H1 (cell line): ENCODE data around the gene NHLH1. TPM values are rescaled to one million over a fixed set of nuclear protein-coding genes. Genes with fewer than 3 reads are reported as not detected.

Source experiments
- CTCF ChIA-PET: fragments of 300-600 bp; sonication (Branson Sonifier 250); formaldehyde crosslinking; loops from one replicate; lab custom pipeline; 2021; ENCODE audit not compliant: partially characterized antibody; lab: Charles Lee
- POLR2A ChIA-PET: fragments of 300-600 bp; sonication (Branson Sonifier 250); formaldehyde crosslinking; loops from one replicate; lab custom pipeline; 2021; ENCODE audit warnings: inconsistent platforms; ENCODE audit not compliant: partially characterized antibody; lab: Charles Lee
- DNase-seq, 2 experiments: peaks; one replicate each; pipeline versions ENCODE4 v3.0.0 to v3.0.0-alpha.2; 2010 to 2022; ENCODE audit warnings: low spot score in 2 of 2, low read depth in 1 of 2, mixed read lengths in 1 of 2
- FAIRE-seq: peaks from 2 replicates; lab custom pipeline; 2011; peaks lifted over from hg19 to GRCh38; lab: Jason Lieb, UNC
- H2AFZ ChIP-seq: 2 replicates; pipeline ENCODE4 v1.8.1; 2012; ENCODE audit warnings: low read length, inconsistent platforms
- H2AK5ac ChIP-seq: 2 replicates; pipeline ENCODE4 v1.6.1; 2013; ENCODE audit warnings: low read depth, low read length
- H2BK120ac ChIP-seq: replicated peaks from 2 replicates; pipeline ENCODE3; 2013; ENCODE audit warnings: low read depth, low read length, inconsistent platforms
- H2BK12ac ChIP-seq: 2 replicates; pipeline ENCODE4 v1.6.1; 2013; ENCODE audit warnings: low read depth, low read length
- H2BK15ac ChIP-seq: 2 replicates; pipeline ENCODE4 v1.6.1; 2013; ENCODE audit warnings: low read length
- H2BK20ac ChIP-seq: 2 replicates; pipeline ENCODE4 v1.6.1; 2013; ENCODE audit warnings: low read length
- H2BK5ac ChIP-seq: 2 replicates; pipeline ENCODE4 v1.6.1; 2013; ENCODE audit warnings: low read depth, low read length
- H3K14ac ChIP-seq: 2 replicates; pipeline ENCODE4 v1.6.1; 2013; ENCODE audit warnings: inconsistent platforms; ENCODE audit not compliant: insufficient read length
- H3K18ac ChIP-seq: 2 replicates; pipeline ENCODE4 v1.6.1; 2013; ENCODE audit warnings: low read length; ENCODE audit errors: extremely low read depth
- H3K23ac ChIP-seq: 2 replicates; pipeline ENCODE4 v1.6.1; 2013; ENCODE audit warnings: inconsistent platforms; ENCODE audit not compliant: insufficient read length
- H3K23me2 ChIP-seq: 2 replicates; pipeline ENCODE4 v1.6.1; 2013; ENCODE audit warnings: low read depth, low read length
- H3K27ac ChIP-seq: 2 replicates; pipeline ENCODE4 v1.6.1; 2011; ENCODE audit warnings: low read depth, low read length, inconsistent platforms
- H3K27me3 ChIP-seq, 4 experiments: replicated peaks in 1 of 4; 1 replicate in 1 of 4; 2 replicates in 3 of 4; pipeline versions ENCODE4 v1.6.1 to v1.8.1; 2011 to 2013; ENCODE audit warnings: low read length in 3 of 4, mild to moderate bottlenecking in 3 of 4, inconsistent platforms in 2 of 4, mixed read lengths in 2 of 4, moderate library complexity in 1 of 4; ENCODE audit not compliant: control insufficient read depth in 3 of 4, insufficient read depth in 3 of 4; ENCODE audit errors: extremely low read depth in 1 of 4
- H3K36me3 ChIP-seq, 4 experiments: 2 replicates each; pipeline versions ENCODE4 v1.6.1 to v1.8.1; 2011 to 2013; ENCODE audit warnings: mild to moderate bottlenecking in 4 of 4, low read length in 3 of 4, moderate library complexity in 2 of 4, control low read depth in 1 of 4, inconsistent platforms in 1 of 4; ENCODE audit not compliant: insufficient read depth in 4 of 4, control insufficient read depth in 2 of 4
- H3K4ac ChIP-seq: replicated peaks from 2 replicates; pipeline ENCODE3; 2013; ENCODE audit warnings: low read length, low read depth, mixed read lengths, inconsistent platforms; ENCODE audit not compliant: insufficient read length
- H3K4me1 ChIP-seq, 4 experiments: replicated peaks in 1 of 4; 1 replicate in 1 of 4; 2 replicates in 3 of 4; pipeline versions ENCODE4 v1.6.1 to v1.8.1; 2011 to 2013; ENCODE audit warnings: low read length in 3 of 4, inconsistent platforms in 2 of 4, mixed read lengths in 1 of 4; ENCODE audit not compliant: insufficient read depth in 4 of 4, control insufficient read depth in 3 of 4
- H3K4me2 ChIP-seq, 2 experiments: 2 replicates each; pipeline versions ENCODE4 v1.6.1 to v1.8.1; 2011 to 2013; ENCODE audit warnings: low read depth in 2 of 2, low read length in 2 of 2, control low read depth in 1 of 2, inconsistent platforms in 1 of 2, mild to moderate bottlenecking in 1 of 2; ENCODE audit not compliant: insufficient read depth in 1 of 2
- H3K4me3 ChIP-seq, 4 experiments: fragments of 200-600, 300-600 bp in 1 of 4; sonication (generic), shearing (Covaris generic), sonication (Bioruptor Twin) in 1 of 4; 2 replicates each; pipeline versions ENCODE4 v1.5.1 to v1.8.1; 2011 to 2016; ENCODE audit warnings: low read length in 4 of 4, low read depth in 3 of 4, control low read depth in 2 of 4, inconsistent platforms in 2 of 4, mild to moderate bottlenecking in 2 of 4, mixed read lengths in 1 of 4, moderate library complexity in 1 of 4; ENCODE audit not compliant: insufficient read depth in 2 of 4; ENCODE audit errors: extremely low read depth in 1 of 4
- H3K56ac ChIP-seq: replicated peaks from 2 replicates; pipeline ENCODE3; 2013; ENCODE audit warnings: low read depth, mild to moderate bottlenecking, mixed read lengths, low read length, inconsistent platforms; ENCODE audit not compliant: insufficient read length
- H3K79me1 ChIP-seq: 2 replicates; pipeline ENCODE4 v1.6.1; 2013; ENCODE audit warnings: low read depth, low read length, control low read depth
- H3K79me2 ChIP-seq, 2 experiments: 2 replicates each; pipeline versions ENCODE4 v1.6.1 to v1.8.1; 2012 to 2013; ENCODE audit warnings: low read length in 2 of 2, mild to moderate bottlenecking in 2 of 2, inconsistent platforms in 1 of 2; ENCODE audit not compliant: insufficient read depth in 2 of 2, control insufficient read depth in 1 of 2
- H3K9ac ChIP-seq, 4 experiments: replicated peaks in 1 of 4; 1 replicate in 1 of 4; 2 replicates in 3 of 4; pipeline versions ENCODE4 v1.6.1 to v1.8.1; 2011 to 2013; ENCODE audit warnings: low read depth in 3 of 4, low read length in 3 of 4, control low read depth in 2 of 4, mild to moderate bottlenecking in 2 of 4, moderate library complexity in 2 of 4, inconsistent platforms in 1 of 4; ENCODE audit errors: extremely low read depth in 1 of 4
- H3K9me3 ChIP-seq, 2 experiments: 2 replicates each; pipeline versions ENCODE4 v1.6.1 to v1.8.1; 2012 to 2013; ENCODE audit warnings: mild to moderate bottlenecking in 2 of 2, moderate library complexity in 2 of 2, control low read depth in 1 of 2, inconsistent platforms in 1 of 2, low read depth in 1 of 2, low read length in 1 of 2, mixed read lengths in 1 of 2; ENCODE audit not compliant: insufficient read depth in 2 of 2
- H4K20me1 ChIP-seq, 2 experiments: replicated peaks in 1 of 2; 2 replicates each; pipeline versions ENCODE3 to v1.8.1; 2011 to 2013; ENCODE audit warnings: inconsistent platforms in 2 of 2, low read length in 2 of 2, mild to moderate bottlenecking in 1 of 2; ENCODE audit not compliant: insufficient read depth in 2 of 2, control insufficient read depth in 1 of 2
- H4K5ac ChIP-seq: 2 replicates; pipeline ENCODE4 v1.6.1; 2013; ENCODE audit warnings: low read length, low read depth, mixed read lengths, inconsistent platforms; ENCODE audit not compliant: insufficient read length
- H4K8ac ChIP-seq: 2 replicates; pipeline ENCODE4 v1.8.0; 2013; ENCODE audit warnings: mild to moderate bottlenecking, moderate library complexity, low read length, inconsistent platforms; ENCODE audit not compliant: insufficient read depth; ENCODE audit errors: extremely low read depth
- H4K91ac ChIP-seq: replicated peaks from 2 replicates; pipeline ENCODE3; 2013; ENCODE audit warnings: low read length, mixed read lengths, inconsistent platforms; ENCODE audit not compliant: insufficient read length
- CBX8 ChIP-seq: fragments of 300-800, 300-1000 bp; sonication (generic); IDR thresholded peaks from 2 replicates; pipeline ENCODE4 v1.7.1; 2016; ENCODE audit warnings: low read depth, low read length, borderline replicate concordance
- CHD1 ChIP-seq: IDR thresholded peaks from 2 replicates; pipeline ENCODE4 v1.6.1; 2012; ENCODE audit warnings: low read depth, low read length, improper control_type of control experiment
- CHD2 ChIP-seq: IDR thresholded peaks from 2 replicates; pipeline ENCODE4 v1.6.1; 2012; ENCODE audit warnings: low read length, improper control_type of control experiment
- CTCF ChIP-seq, 3 experiments: IDR thresholded peaks; 1 replicate in 2 of 3; 2 replicates in 1 of 3; pipeline versions ENCODE4 v1.5.1 to v1.6.1; 2011; ENCODE audit warnings: low read length in 3 of 3, mild to moderate bottlenecking in 3 of 3, inconsistent platforms in 2 of 3, low read depth in 1 of 3, moderate library complexity in 1 of 3; ENCODE audit not compliant: insufficient read depth in 1 of 3; ENCODE audit errors: control extremely low read depth in 1 of 3
- GTF2F1 ChIP-seq: IDR thresholded peaks from 2 replicates; pipeline ENCODE4 v1.6.1; 2012; ENCODE audit warnings: low read depth, low read length, improper control_type of control experiment, borderline replicate concordance
- JUN ChIP-seq: IDR thresholded peaks from 2 replicates; pipeline ENCODE4 v1.6.1; 2011; ENCODE audit warnings: low read depth, mild to moderate bottlenecking, improper control_type of control experiment, low read length
- SP1 ChIP-seq: IDR thresholded peaks from 2 replicates; pipeline ENCODE4 v1.6.1; 2011; ENCODE audit warnings: low read depth, low read length
- SRF ChIP-seq: IDR thresholded peaks from 2 replicates; pipeline ENCODE4 v1.6.1; 2011; ENCODE audit warnings: mild to moderate bottlenecking, low read depth, low read length, moderate library complexity
- SUZ12 ChIP-seq: fragments of 200-600 bp; sonication (generic); IDR thresholded peaks from 2 replicates; pipeline ENCODE4 v1.6.1; 2012; ENCODE audit warnings: mild to moderate bottlenecking, inconsistent platforms, low read length, moderate library complexity, mixed read lengths
- TCF12 ChIP-seq: IDR thresholded peaks from 2 replicates; pipeline ENCODE4 v1.6.1; 2011; ENCODE audit warnings: low read depth, mild to moderate bottlenecking, low read length
- WGBS, 2 experiments: shearing (Covaris generic) in 1 of 2; methylation state at CpG; one replicate each; pipeline versions ENCODE4 v1.1.6 to v1.1.7; 2013 to 2015; ENCODE audit warnings: low lambda C conversion rate in 2 of 2, mixed read lengths in 2 of 2, inconsistent platforms in 1 of 2, low coverage in 1 of 2, missing lambda C conversion rate in 1 of 2; ENCODE audit not compliant: insufficient replicate concordance in 2 of 2, insufficient coverage in 1 of 2, insufficient read length in 1 of 2; ENCODE audit errors: extremely low coverage in 1 of 2, missing lambda C conversion rate in 1 of 2; 5-methylcytosine and 5-hydroxymethylcytosine counted together
- polyA plus RNA-seq, 7 experiments: library from polyadenylated mRNA; depleted of rRNA in 3 of 7; stranded (reverse) in 5 of 7; unstranded in 2 of 7; fragments of >200 nt in 5 of 7; fragments of 200-250 nt in 2 of 7; gene quantifications; 1 replicate in 5 of 7; 2 replicates in 1 of 7; 4 replicates in 1 of 7; pipeline versions ENCODE4 v1.2.1 to v1.2.3, GENCODE V29; 2011 to 2013; ENCODE audit warnings: missing spikeins in 2 of 7, mixed read lengths in 2 of 7
- total RNA-seq: library from RNA; stranded (reverse); fragmentation: NEBNext Ultra II Directional; extraction: Animal tissue kit (Norgen Biotek cat#: 25700); gene quantifications from 2 replicates; pipeline ENCODE4 v1.2.1, GENCODE V29; 2021

Gene NHLH1
- total and polyA plus RNA-seq, 2 of the 8 experiments (the other 6 are each of a cell fraction or from before 2014, with no cell fraction given): 0.39 to 0.91 TPM

GRCh38 chr1:160406131-160406968 lies 39.5 kb downstream of the NHLH1 start:
- Histone ChIP-seq H3K79me2 (peaks cover 18 to 97% of the 10 kb centered on the region in 2 experiments), H3K4ac (no peak overlapping the region), H2BK5ac (no peak overlapping the region), H3K36me3 (0 out of 8 replicates have a peak, but pooled peaks cover 0 to 2% (median 0%) of the 10 kb centered on the region in 4 experiments), H3K4me2 (no peak overlapping the region), H2BK120ac (no peak overlapping the region), H3K23me2 (peaks cover 4% of the 10 kb centered on the region), H3K18ac (no peak overlapping the region), H4K91ac (no peak overlapping the region), H2BK15ac (0 out of 2 replicates have a peak overlapping the region, but pooled peaks have one; percentile 5), H3K27ac (no peak overlapping the region), H2BK20ac (no peak overlapping the region), H3K9ac (no peak overlapping the region), H3K9me3 (no peaks in the 10 kb centered on the region), H2AK5ac (no peak overlapping the region), H3K14ac (no peak overlapping the region), H3K4me1 (peaks cover 26 to 46% (median 33%) of the 10 kb centered on the region in 4 experiments), H3K79me1 (peaks cover 39% of the 10 kb centered on the region), H3K56ac (no peak overlapping the region), H3K27me3 (no peaks in the 10 kb centered on the region), H2AFZ (no peak overlapping the region), H2BK12ac (no peak overlapping the region), H4K20me1 (peaks cover 5 to 17% of the 10 kb centered on the region in 2 experiments), H3K4me3 (no peak overlapping the region), H4K5ac (no peak overlapping the region), H4K8ac (no peak overlapping the region), H3K23ac (no peak overlapping the region)
- ChIA-PET POLR2A (interaction anchor here (1.0 to 1.5 kb wide), 3 partner anchors 9 to 43 kb away, joined by 3 read pairs; no protein-coding TSS in a partner anchor), CTCF (interaction anchor here (0.7 to 8.5 kb wide), 4 partner anchors 21 to 139 kb away, joined by 3 to 70 read pairs (median 30); no protein-coding TSS in a partner anchor)
- no peak for FAIRE-seq
- DNase-seq: peak in 1 of 2 experiments; percentile 39
- WGBS, 2 experiments: 89% methylated on average over 10 of the region's 15 CpGs; no CpG with 5 or more reads in 1 of the 2 experiments
- TF ChIP-seq TCF12 (no peak), JUN (no peak), GTF2F1 (no peak), SUZ12 (no peak), CBX8 (no peak), CHD1 (no peak), SP1 (no peak), SRF (no peak), CHD2 (no peak), CTCF (IDR thresholded peaks at IDR 0.05; ENCODE audit: control extremely low read depth in 1 of 3, insufficient read depth in 1 of 3, low read depth in 1 of 3, low read length in 3 of 3) (no peak)
